AML-193 (cell line): ENCODE data around the gene ACER1.
"Not testable (repeated sequence)": the region's sequence is repeated elsewhere in the genome, so short reads cannot be mapped to it uniquely, and the experiment has no call there.

Source experiments
- DNase-seq, 2 experiments: peaks; one replicate each; lab custom pipeline; 2025; lab: John Stamatoyannopoulos, UW

ACER1 gene

DNA sequence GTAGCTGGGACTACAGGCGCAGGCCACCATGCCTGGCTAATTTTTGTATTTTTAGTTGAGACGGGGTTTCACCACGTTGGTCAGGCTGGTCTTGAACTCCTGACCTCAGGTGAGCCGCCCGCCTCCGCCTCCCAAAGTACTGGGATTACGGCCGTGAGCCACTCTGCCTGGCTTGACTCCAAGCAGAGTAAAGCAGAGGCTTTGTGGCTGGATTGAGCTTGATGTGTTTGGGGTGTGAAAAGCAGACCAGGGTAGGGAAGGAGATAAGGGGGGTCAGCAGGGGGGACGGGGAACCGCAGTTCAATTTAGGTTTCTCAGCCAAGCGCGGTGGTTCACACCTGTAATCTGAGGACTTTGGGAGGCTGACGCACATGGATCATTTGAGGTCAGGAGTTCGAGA lies 23.8 kb upstream of the ACER1 start:
- DNase-seq = no peak

DNA sequence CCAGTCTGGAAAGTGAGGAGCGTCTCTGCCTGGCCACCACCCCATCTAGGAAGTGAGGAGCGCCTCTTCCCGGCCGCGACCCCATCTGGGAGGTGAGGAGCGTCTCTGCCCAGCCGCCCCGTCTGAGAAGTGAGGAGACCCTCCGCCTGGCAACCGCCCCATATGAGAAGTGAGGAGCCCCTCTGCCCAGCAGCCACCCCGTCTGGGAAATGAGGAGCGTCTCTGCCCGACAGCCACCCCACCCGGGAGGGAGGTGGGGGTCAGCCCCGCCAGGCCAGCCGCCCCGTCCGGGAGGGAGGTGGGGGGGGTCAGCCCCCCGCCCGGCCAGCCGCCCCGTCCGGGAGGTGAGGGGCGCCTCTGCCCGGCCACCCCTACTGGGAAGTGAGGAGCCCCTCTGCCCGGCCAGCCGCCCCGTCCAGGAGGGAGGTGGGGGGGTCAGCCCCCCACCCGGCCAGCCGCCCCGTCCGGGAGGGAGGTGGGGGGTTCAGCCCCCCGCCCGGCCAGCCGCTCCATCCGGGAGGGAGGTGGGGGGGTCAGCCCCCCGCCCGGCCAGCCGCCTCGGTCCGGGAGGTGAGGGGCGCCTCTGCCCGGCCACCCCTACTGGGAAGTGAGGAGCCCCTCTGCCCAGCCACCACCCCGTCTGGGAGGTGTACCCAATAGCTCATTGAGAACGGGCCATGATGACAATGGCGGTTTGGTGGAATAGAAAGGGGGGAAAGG lies 22.1 kb upstream of the ACER1 start:
- not testable (repeated sequence) for DNase-seq

DNA sequence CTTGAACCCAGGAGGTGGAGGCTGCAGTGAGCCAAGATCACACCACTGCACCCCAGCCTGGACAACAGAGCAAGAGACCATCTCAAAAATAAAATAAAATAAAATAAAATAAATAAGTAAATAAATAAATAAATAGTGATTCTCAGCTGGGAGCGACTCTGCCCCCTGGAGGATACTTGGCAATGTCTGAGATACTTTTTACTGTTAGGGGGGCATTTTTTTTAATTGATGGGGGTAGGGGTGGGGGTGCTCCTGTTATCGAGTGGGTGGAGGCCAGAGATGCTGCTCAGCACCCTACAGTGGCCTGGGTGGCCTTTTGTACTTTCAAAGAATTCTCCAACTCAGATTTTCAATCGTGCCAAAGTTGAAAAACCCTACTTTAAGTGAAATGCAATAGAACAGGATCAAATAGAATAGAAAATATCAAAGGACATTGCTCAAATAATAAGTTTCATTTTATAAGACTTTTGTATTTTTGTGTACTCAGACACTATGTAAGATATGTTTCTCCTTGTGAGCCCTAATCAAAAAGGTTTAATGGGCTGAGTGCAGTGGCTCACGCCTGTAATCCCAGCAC lies 20.8 kb upstream of the ACER1 start:
- peak in 1 of 2 experiments; percentile 1 for DNase-seq

DNA sequence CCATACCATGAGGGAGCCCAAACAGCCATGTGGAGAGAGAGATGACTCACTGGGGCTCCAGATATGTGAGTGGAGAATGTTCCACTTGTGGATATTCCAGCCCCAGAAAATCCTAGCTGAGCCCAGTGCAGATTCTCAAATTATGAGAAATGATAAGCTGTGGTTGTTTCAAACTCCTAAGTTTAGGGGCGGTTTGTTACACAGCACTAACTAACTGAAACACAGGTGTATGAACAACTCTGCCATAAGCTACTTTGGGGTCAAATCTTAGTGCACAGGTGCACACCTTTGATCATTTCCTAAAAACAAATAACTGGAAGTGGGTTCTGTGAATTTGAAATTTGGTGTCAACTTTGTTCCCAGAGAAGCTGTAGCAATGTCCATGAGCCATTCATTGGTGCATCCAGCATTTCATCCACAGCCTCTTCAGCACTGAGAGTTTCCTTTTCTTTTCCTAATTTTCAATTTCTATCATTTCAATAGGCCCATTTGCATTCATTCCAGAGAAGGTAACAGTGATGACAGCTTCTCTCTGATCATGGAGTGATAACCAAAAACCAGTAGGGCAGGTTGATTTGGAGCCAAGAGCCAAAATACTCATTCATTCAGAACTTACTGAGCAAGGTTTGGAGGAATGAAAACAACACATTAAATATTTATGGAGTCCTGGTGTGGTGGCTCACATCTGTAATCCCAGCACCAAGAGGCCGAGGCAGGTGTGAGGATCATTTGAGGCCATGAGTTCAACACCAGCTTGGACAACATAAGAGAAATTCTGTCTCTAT lies 19.2 kb upstream of the ACER1 start:
- DNase-seq = no peak

DNA sequence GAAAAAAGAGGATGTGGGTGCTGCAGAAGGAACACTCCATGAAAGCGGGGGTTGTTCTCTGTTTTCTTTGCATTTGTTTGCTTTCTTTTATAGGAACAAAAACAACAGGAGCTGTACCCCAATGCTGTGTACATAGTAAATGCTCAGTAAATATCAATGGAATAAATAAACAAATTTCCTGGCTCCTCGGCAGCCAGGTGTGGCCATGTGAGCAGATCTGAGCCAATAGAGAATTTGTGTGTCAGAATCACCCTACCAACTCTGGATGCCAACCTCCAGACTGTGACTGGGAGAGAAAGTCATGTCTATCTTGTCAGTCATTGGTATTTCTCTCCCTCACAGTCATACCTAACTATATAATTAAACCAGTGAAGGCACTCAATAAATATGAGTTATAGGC lies 17.3 kb upstream of the ACER1 start:
- no peak for DNase-seq

DNA sequence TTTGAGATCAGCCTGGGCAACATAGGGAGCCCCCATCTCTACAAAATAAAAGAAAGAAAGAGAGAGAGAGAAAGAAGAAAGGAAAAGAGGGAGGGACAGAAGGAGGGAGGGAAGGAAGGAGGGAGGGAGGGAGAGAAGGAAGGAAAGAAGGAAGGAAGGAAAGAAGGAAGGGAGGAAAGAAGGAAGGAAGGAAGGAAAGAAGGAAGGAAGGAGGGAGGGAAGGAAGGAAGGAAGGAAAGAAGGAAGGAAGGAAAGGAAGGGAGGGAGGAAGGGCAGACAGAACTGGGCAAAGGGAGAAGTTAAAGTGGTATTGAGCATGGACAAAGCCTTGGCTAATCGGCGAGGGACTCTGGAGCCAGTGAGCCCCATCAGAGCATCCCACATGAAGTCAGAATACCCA lies 15.9 kb upstream of the ACER1 start:
- not testable (repeated sequence) for DNase-seq

DNA sequence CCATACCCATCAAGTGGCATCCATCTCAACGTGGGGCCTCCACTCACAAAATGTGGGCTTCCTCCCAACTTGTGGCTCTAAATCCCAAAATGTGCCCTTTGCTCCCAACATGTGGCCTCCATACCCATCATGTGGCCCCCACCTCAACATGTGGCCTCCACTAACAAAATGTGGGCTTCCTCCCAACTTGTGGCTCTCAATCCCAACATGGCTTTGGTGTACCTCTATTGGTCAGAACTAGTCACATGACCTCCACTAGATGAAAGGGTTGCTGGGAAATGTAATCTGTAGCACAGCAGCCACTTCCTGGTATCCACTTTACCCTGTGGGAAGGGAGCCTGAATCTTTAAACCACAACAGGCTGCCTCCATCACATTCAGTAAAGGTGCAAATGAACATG lies 10.1 kb upstream of the ACER1 start:
- DNase-seq = no peak

DNA sequence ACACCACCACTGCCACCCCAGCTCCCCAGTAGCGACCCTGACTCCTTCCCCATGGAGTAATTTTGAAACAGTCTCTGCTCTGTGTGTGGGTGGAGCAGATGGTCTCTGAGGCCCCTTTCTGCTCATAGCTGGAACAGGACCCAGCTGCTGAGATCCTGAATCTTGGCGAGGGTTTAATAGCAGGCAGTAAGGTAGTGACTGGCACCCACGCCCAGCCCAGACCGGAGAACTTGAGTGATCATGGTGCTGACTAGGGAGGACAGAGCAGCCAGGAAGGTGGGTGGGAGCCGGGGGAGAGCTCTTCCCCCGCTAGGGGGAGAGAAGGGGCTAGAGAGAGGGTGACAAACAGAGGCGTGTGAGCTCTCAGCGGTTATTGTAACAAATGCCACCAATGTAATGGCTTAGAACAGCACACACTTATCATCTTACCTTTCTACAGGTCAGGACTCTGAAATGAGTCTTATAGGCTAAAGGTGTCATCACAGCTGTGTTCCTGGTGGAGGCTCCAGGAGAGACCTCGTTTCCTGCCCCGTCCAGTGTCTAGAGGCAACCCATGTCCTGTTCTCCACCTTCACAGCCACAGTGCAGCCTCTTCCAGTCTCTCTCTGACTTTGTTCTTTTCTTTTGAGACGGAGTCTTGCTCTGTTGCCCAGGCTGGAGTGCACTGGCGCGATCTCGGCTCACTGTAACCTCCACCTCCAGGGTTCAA lies 7.2 kb upstream of the ACER1 start:
- no peak for DNase-seq

DNA sequence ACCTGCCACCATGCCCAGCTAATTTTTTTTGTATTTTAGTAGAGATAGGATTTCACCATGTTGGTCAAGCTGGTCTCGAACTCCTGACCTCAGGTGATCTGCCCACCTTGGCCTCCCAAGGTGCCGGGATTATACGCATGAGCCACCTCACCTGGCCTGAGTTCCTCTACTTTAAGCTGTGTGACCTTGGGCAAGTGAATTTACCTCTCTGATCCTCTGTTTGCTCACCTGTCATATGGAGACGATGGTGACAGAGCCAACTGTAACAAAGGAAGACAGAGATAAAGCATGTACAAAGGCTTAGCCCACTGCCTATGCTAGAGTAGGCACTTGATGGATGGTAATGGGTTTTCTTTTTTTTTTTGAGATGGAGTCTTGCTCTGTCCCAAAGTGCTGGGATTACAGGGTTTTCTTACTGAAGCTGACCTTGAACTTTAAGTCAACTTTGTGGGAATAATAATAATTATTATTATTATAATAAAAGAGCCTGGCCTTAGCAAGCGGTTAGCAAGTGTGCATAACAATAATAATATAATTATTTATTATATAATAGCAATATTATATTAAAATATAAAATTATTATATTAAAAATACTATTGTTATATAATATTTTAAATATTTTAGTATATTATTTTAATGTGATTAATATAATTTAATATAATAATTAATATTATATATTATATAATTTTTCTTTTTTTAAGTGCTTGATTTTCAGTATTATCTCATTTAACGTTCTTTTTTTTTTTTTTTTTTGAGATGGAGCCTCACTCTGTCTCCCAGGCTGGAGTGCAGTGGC lies 1.3 kb upstream of the ACER1 start:
- no peak for DNase-seq

- DNase-seq = no peak
These were observed 6.6 kb downstream of the ACER1 start for GRCh38 chr19:6326815-6327214.

DNA sequence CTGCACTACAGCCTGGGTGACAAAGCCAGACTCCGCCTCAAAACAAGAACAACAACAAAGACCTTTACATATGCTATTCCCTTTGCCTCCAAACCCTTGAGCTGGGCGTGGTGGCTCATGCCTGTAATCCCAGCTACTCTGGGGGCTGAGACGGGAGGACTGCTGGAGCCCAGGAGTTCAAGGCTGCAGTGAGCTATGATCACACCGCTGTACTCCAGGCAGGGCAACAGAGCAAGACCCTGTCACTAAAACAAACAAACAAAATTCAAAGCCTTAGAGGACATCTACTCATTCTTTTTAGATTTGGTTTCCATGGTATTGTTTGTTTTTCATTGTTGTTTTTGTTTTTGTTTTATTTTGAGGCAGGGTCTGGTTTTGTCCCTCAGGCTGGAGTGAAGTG lies 7.8 kb downstream of the ACER1 start:
- DNase-seq = no peak

GRCh38 chr19:6324757-6325156 lies 8.7 kb downstream of the ACER1 start:
- no peak for DNase-seq

- no peak for DNase-seq
These were observed 11.1 kb downstream of the ACER1 start for GRCh38 chr19:6322284-6322683.

GRCh38 chr19:6319376-6319775 lies 14.0 kb downstream of the ACER1 start:
- no peak for DNase-seq

DNA sequence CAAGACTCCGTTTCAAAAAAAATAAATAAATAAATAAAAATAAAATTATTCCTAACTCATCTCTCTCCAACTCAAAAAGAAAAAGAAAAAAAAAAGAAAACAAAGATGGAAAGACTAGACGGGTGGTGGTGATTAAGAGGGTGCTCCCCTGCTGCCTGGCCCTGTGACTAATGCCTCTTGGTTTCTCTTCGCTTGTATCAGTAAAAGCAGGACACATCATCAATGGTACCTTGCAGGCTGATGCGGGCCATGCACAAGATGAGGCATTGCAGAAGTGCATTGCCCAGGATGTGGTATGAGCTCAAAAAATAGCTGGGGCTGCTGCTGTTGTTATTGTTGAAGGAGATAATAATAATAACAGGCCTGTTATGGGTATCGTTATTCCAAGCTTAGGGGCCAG lies 14.6 kb downstream of the ACER1 start:
- DNase-seq = no peak

DNA sequence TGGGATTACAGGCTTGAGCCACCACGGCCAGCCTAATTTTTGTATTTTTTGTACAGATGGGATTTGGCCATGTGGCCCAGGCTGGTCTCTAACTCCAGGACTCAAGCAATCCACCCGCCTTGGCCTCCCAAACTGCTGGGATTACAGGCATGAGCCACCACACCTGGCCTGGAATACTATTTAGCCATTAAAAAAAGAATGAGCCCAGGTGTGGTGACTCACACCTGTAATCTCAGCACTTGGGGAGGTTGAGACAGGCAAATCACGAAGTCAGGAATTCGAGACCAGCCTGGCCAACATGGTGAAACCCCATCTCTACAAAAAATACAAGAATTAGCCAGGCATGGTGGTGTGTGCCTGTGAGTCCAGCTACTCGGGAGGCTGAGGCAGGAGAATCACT lies 17.8 kb downstream of the ACER1 start:
- not testable (repeated sequence) for DNase-seq

GRCh38 chr19:6313398-6313969 lies 19.9 kb downstream of the ACER1 start:
- no peak for DNase-seq

DNA sequence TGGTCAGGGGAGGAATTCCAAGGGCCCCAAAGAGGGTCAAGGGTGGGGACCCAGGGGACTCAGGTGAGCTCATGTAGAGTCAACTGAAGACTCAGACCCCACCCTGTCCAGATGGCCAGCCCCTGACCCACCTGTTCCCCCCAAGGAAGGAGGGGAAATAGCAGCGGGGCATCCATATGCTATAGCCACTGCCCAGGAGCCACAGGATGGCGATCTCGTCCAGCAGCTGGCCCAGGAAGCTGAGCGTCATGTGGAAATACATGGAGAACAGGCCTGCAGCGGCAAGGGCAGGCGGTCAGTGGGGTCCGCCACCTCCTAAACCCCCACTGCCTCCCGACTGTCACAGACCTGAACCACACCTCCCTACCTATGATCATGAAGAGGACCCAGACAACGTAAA lies 21.4 kb downstream of the ACER1 start:
- no peak for DNase-seq

DNA sequence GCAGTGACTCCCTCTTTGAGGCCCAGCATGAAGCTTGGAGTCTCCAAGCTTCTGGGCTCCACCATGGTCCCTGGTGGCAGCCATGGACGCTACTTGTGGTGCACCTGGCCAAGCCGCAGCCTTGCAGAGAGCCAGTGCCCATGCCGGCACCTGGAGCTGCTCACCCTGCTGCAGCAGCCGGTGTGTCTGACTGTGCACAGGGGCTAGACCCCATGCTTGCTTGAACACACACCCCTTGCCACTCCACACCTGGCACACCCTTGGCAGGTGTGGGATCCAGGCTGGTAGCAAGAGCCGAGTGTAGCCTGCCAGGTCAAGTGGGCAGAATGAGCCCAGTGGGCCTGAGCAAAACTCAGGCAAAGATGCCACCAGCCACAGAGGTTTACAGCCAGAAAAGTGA lies 35.0 kb downstream of the ACER1 start:
- DNase-seq = no peak

DNA sequence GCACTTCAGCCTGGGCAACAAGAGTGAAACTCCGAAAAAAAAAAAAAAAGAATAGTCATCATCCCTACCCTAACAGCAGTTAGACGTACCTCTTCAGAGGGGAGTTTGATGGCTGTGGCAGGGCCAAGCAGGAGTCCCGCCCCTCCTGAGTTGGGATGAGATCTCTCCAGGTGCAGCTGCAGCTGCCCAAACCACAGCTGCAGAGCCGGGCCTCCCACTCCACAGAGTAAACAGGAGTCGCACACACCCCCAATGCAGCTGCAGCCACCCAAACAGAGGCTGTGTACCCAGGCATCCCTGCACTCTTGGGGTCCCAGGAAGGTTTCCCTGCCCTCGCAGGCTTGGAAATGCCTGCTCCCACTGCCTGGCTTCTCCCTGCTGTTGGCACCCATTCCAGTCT lies 36.2 kb downstream of the ACER1 start:
- DNase-seq = no peak

DNA sequence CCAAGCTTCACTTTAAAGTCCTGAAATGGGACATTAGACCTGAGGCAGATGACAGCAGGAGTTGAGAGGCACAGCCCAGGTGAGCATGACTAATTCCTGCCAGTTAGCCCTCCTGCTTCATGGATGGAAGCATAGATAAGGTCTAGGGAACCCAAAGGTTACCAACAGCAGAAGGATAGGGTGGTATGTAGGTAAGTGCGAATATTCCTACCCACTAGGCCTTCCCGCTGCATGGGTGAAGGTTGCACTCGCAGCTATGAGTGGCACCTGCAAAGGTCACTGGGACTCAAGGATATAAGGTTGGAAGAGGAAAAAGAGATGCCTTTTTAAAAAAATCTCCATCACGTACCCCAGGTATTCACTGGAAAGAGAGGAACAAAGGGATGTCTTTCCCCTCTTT lies 41.4 kb downstream of the ACER1 start:
- DNase-seq = no peak

- DNase-seq = no peak
These were observed 44.7 kb downstream of the ACER1 start for GRCh38 chr19:6288737-6289136.
